Measurements from ENCODE around the gene TIPARP.
A peak's percentile ranks its signal among the peaks of the same experiment; 100 is the strongest.

Gene TIPARP

GRCh38 chr3:156688632-156689452 lies 14.5 kb downstream of the TIPARP start:
- Histone ChIP-seq H3K4me3 (no peak overlapping the region), H3K27ac (no peak overlapping the region)
- no peak for DNase-seq (ENCODE audit: low spot score)
- TF ChIP-seq, protein P1, sequence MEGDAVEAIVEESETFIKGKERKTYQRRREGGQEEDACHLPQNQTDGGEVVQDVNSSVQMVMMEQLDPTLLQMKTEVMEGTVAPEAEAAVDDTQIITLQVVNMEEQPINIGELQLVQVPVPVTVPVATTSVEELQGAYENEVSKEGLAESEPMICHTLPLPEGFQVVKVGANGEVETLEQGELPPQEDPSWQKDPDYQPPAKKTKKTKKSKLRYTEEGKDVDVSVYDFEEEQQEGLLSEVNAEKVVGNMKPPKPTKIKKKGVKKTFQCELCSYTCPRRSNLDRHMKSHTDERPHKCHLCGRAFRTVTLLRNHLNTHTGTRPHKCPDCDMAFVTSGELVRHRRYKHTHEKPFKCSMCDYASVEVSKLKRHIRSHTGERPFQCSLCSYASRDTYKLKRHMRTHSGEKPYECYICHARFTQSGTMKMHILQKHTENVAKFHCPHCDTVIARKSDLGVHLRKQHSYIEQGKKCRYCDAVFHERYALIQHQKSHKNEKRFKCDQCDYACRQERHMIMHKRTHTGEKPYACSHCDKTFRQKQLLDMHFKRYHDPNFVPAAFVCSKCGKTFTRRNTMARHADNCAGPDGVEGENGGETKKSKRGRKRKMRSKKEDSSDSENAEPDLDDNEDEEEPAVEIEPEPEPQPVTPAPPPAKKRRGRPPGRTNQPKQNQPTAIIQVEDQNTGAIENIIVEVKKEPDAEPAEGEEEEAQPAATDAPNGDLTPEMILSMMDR (IDR thresholded peaks at IDR 0.05) = no peak

DNA sequence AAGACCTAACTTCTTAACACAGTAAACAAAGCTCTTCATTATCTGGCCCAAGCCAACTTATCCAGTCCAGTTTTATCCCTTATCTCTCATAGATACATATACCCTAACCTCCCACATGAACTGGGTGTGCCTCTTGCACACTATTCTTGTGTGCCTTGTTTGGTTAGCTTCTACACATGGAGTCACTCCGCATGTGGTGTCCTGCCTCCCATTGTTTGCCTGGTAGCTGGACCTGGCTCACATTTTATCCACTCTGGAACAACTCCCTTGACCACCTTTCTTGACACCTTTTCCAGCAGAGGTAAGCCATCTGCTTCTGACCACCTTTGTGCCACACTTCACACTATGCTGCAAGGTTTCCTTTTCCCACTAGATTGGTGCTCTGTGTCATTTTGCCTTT lies 15.2 kb downstream of the TIPARP start:
- Histone ChIP-seq H3K27ac (no peak overlapping the region), H3K4me3 (no peak overlapping the region)
- TF ChIP-seq, protein P1 (IDR thresholded peaks at IDR 0.05) = no peak
- no peak for DNase-seq (ENCODE audit: low spot score)

DNA sequence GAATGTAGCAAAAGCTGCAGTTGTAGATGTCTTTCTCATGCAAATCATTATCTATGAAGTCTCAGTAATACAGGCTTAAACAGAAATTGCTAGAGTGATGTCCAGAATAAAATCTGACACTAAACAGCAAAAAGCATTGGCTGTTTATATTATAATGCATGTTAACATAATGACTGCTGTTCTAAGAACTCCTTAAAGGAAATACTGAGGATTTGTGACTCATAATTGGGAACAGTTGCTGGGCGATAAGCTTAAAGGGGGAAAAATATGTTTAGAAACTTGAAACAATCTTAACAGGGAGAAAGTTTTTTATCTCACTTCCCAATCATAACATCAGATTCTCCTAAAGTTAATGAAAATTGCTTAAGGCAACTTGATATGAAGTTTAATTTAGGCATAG lies 17.5 kb downstream of the TIPARP start:
- no peak for DNase-seq (ENCODE audit: low spot score)

DNA sequence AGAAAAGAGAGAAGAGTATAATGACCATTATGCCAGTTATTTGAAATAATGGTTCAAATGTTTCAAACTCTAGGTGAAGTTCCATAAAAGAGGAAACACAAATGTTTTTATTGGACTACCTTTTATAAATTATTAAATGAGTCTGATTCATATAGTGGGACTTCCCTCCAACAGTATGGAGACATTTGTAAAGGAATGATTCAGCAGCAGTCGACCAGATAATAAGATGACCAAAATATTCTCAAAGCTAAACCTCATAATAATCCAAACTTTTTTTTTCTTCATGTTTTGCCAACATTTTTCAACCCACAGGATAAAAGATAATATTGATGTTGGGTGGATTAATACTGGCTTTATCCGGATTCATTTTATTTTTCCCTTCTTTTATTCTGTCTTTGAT lies 18.8 kb downstream of the TIPARP start:
- Histone ChIP-seq H3K27ac (no peak overlapping the region), H3K4me3 (no peak overlapping the region)
- TF ChIP-seq, protein P1 (IDR thresholded peaks at IDR 0.05) = no peak
- no peak for DNase-seq (ENCODE audit: low spot score)

More for the DNA sequence above, 17.5 kb downstream of the TIPARP start:
- Histone ChIP-seq H3K4me3 (peak overlapping the region; percentile 6), H3K27ac (peak overlapping the region in 1 of 2 donors; percentile 27)
- TF ChIP-seq, protein P1 (IDR thresholded peaks at IDR 0.05) = no peak

GRCh38 chr3:156694536-156694935 lies 20.1 kb downstream of the TIPARP start:
- H3K27ac ChIP-seq = no peak overlapping the region
- TF ChIP-seq, protein P1 (IDR thresholded peaks at IDR 0.05) = no peak
- no peak overlapping the region for H3K4me3 ChIP-seq
- DNase-seq (ENCODE audit: low spot score) = no peak

DNA sequence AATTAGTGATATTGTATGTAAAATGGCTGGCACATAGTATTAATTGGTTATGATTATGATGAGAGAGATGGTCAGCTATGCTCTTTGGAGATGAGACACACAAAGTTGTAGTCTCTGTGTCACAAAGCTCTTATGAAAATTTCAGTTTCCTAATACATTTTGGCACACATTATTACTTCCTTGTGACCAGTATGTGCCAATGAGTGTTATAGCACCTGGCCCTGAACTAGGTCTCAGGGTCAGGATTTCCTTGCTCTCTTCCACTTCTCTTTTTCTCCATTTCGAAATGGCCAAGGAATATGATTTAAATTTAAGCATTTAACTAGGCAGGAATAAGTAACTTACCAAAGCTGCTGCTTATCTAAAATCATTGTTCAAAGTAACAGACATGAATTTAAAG lies 28.0 kb downstream of the TIPARP start:
- no peak for DNase-seq (ENCODE audit: low spot score)
- TF ChIP-seq, protein P1 (IDR thresholded peaks at IDR 0.05) = no peak
- Histone ChIP-seq H3K4me3 (no peak overlapping the region), H3K27ac (no peak overlapping the region)
